ENCODE data around the gene FOXQ1.

DNA sequence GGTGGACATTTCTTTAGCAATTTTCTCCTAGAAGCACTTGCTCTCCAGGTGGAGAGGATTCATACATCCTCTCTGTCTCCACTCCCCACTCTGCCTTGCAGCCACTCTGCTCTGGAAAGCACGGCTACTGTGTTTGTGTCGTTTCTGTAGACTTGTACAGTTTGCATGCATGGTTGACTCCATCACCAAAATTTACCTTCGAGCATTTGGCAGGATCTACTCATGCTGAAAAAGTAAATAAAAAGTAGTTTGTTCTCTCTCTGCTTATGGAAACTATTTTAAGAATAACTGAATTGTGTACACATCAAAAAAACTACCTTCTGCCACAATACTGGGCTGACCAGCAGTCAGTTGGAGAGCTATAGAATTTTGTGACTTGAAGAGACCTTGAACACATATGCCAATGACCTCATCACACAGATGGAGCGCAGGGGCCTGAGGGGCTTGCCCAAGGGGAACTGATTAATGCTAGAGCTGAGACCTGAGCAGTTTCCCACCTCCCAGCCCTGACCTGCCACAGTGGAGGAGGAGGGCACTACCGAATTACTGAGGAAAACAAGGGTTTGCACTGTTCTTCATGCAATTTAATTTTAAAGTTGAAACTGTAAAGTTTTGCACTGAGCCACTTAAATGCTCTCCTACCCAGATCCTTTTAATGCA, 33.7 kb upstream of the FOXQ1 start:
- TF ChIP-seq CTCF (IDR thresholded peaks at IDR 0.05; ENCODE audit: insufficient read depth, low read depth, low read length) (no peak), EZH2 (IDR thresholded peaks at IDR 0.05; ENCODE audit: insufficient read depth, low read length) (no peak)
